Psoas muscle (tissue), 8 donors: ENCODE measurements around the gene CCDC183. TPM values are rescaled to one million over a fixed set of nuclear protein-coding genes. Genes with fewer than 3 reads are reported as not detected.
"Not testable (repeated sequence)": the region's sequence is repeated elsewhere in the genome, so short reads cannot be mapped to it uniquely, and the experiment has no call there.

ENCODE experiments used
- ATAC-seq, 4 donors: fragments of 200-7000 bp; cut with Tn5 transposase; one replicate each; pipeline ENCODE4 v1.9.1; 2020; ENCODE audit warnings: moderate library complexity in 3 of 4, mild to moderate bottlenecking in 2 of 4
- DNase-seq, 2 donors: peaks; one replicate each; pipeline ENCODE4 v3.0.0-alpha.2; 2020
- H3K27ac ChIP-seq: fragments of 200-600 bp; one replicate; pipeline ENCODE4 v1.8.0; 2022
- H3K27me3 ChIP-seq, 3 donors: fragments of 200-600 bp in 1 of 3; one replicate each; pipeline versions ENCODE4 v1.6.1 to v1.8.0; 2013 to 2022; ENCODE audit warnings: low read length in 2 of 3, mild to moderate bottlenecking in 2 of 3, moderate library complexity in 1 of 3; ENCODE audit not compliant: insufficient read depth in 3 of 3
- H3K36me3 ChIP-seq, 2 donors: fragments of 200-600 bp in 1 of 2; one replicate each; pipeline versions ENCODE4 v1.6.1 to v1.8.0; 2013 to 2022; ENCODE audit warnings: low read depth in 1 of 2, mild to moderate bottlenecking in 1 of 2, moderate library complexity in 1 of 2; ENCODE audit not compliant: insufficient read depth in 1 of 2
- H3K4me1 ChIP-seq: fragments of 200-600 bp; one replicate; pipeline ENCODE4 v1.8.0; 2022
- H3K4me3 ChIP-seq: fragments of 200-600 bp; one replicate; pipeline ENCODE4 v1.8.0; 2022; ENCODE audit warnings: mild to moderate bottlenecking
- H3K9me3 ChIP-seq: fragments of 200-600 bp; one replicate; pipeline ENCODE4 v1.8.0; 2022
- WGBS, 3 donors: extraction: QIAGEN DNeasy Blood & Tissue Kit; methylation state at CpG; one replicate each; pipeline versions ENCODE4 v1.1.6 to v1.1.7; 2013; 5-methylcytosine and 5-hydroxymethylcytosine counted together
- intact Hi-C, 2 donors: fragments of 100-400 bp; cut with DNase I; formaldehyde crosslinking; loops; one replicate each; pipeline versions ENCODE4 v1.11.0 to v1.14.2; 2022
- polyA plus RNA-seq, 3 donors: library from polyadenylated mRNA; stranded (reverse); fragments of 200-250 nt; gene quantifications; one replicate each; pipeline ENCODE4 v1.2.3, GENCODE V29; 2013
- total RNA-seq, 4 donors: library from RNA; stranded (reverse); fragmentation: NEBNext Ultra II Directional in 2 of 4; extraction: Animal tissue kit (Norgen Biotek cat#: 25700) in 2 of 4; gene quantifications; one replicate each; pipeline versions ENCODE4 v1.2.1 to v1.2.4, GENCODE V29; 2021 to 2023
- TF ChIP-seq, protein P1 (sequence below): fragments of 200-600 bp; IDR thresholded peaks from one replicate; pipeline ENCODE4 v1.8.0; 2022; ENCODE audit warnings: antibody characterized with exemption
- donor health status: healthy with polysubstance abuse.
- donor health status: DM: no; HTN: no; CAD: no; lungs with moderate emphysema.
- donor health status: Bipolar disorder and iron deficiency.
- donor health status: healthy.
- donor health status: DM: yes; HTN: yes; CAD: no.
- donor health status: DM: no; HTN: no; CAD: no.
- donor health status: DM: no; HTN: no; CAD: no.
- donor health status: DM: yes; HTN: yes; CAD: no.

Gene CCDC183
- total and polyA plus RNA-seq, 7 donors = 0.03 to 0.08 TPM; not detected in 5

DNA sequence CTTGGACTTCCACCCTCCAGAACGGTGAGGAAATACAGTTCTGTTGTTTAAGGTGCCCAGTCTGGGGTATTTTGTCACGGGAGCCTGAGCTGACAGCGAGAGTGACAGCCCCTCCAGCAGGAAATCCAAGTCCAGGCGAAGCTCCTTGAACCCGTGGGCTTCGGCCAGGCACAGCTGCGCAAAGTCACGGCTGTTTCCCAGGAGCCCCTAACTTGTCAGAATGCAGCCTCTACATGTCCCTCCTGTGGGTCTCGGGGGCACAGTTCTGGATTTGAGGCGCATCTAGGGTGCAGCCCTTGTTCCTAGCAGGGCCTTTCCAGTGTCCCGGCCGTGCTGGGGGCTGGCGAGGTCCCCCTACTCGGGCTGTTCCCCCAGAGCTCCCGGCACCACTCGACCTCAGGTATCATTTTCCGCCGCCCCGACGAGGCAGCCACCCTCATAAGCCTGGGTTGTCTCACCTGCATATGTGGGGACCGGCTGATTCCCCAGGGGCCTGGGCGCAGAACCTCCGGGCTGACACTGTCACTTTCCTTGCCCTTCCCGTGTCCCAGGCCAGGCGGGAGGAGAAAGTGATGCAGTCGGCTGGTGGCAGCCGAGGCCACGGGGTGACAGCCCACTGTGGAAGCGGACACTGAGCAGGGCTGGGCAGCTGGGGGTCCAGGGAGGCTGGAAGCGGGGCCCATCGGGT, 42.6 kb upstream of the CCDC183 start:
- TF ChIP-seq, protein P1, sequence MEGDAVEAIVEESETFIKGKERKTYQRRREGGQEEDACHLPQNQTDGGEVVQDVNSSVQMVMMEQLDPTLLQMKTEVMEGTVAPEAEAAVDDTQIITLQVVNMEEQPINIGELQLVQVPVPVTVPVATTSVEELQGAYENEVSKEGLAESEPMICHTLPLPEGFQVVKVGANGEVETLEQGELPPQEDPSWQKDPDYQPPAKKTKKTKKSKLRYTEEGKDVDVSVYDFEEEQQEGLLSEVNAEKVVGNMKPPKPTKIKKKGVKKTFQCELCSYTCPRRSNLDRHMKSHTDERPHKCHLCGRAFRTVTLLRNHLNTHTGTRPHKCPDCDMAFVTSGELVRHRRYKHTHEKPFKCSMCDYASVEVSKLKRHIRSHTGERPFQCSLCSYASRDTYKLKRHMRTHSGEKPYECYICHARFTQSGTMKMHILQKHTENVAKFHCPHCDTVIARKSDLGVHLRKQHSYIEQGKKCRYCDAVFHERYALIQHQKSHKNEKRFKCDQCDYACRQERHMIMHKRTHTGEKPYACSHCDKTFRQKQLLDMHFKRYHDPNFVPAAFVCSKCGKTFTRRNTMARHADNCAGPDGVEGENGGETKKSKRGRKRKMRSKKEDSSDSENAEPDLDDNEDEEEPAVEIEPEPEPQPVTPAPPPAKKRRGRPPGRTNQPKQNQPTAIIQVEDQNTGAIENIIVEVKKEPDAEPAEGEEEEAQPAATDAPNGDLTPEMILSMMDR = no peak

DNA sequence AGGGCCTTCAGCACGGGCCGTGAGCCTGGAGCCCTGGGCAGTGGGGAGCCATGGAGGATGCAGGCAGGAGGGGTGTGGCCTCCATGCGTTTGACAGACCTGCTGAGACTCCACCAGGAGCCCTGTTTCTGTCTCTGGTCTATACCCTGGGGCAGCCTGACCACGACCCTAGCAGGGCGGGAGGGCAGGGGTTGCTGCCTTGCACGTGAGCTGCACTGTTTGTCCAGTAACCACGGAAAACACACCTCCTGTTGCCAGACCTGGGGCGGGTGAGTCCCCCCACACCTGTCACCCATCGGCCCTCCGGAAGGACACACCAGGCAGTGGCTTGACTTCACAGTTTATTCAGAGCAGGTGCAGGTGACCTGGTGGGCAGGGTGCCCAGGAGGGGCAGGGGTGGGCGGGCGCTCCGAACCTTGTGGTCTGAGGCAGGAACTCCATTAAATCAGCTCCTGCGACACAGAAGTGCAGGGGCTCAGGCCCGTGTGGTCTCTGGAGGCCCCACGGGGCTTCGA, 42.0 kb upstream of the CCDC183 start:
- ATAC-seq (no peak), DNase-seq (no peak)
- intact Hi-C loops = no loop called here
- TF ChIP-seq, protein P1 = no peak
- Histone ChIP-seq H3K4me3 (no peak overlapping the region), H3K4me1 (peaks cover 11% of the 10 kb centered on the region), H3K27me3 (no peaks in the 10 kb centered on the region), H3K36me3 (no peaks in the 10 kb centered on the region), H3K9me3 (no peaks in the 10 kb centered on the region), H3K27ac (no peak overlapping the region)
- 72 to 82% (median 78%) methylated on average over 17 of the region's 17 CpGs for WGBS, 3 donors

More for the DNA sequence above, 42.6 kb upstream of the CCDC183 start:
- ATAC-seq (no peak), DNase-seq (no peak)
- H3K27ac ChIP-seq = no peak overlapping the region
- no peak overlapping the region for H3K4me3 ChIP-seq
- H3K4me1 ChIP-seq = peaks cover 11% of the 10 kb centered on the region
- 82 to 83% (median 82%) methylated on average over 31 of the region's 31 CpGs for WGBS, 3 donors
- H3K36me3 ChIP-seq = no peaks in the 10 kb centered on the region
- H3K9me3 ChIP-seq = no peaks in the 10 kb centered on the region
- intact Hi-C loops = no loop called here
- no peaks in the 10 kb centered on the region for H3K27me3 ChIP-seq

DNA sequence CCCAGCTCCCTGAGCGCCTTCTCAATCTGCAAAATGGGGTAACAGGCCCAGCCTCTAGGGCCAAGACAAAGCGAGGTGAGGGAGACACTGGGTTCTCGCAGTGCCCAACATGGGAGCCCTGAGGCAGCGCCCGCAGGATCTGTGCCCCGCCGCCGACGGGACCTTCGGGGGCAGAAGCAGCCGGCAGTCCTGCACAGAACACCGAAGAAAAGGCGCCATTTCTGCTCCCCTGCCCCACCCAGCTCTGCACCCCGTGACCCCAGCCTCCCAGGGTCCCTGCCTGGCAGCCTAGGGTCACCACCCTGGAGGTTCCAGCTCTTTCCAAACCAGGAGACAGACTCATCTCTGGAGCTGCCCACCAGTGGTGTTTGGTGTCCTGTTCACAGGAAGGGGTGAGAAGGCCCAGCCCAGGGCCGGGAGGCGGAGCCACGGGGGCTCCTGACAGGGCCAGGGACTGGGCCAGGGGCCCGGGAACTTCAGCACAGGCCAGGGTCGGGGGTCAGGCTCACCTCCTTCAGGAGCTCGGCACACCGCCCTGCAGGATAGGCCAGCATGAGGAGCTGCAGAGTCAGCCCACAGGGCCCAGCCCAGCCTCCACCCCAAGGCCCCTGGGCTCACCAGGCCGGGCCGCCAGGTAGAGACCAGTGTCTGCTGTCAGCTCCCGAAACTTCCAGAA, 41.4 kb upstream of the CCDC183 start:
- intact Hi-C loops = no loop called here
- H3K27me3 ChIP-seq = no peaks in the 10 kb centered on the region
- 76 to 86% (median 82%) methylated on average over 21 to 24 of the region's 24 CpGs for WGBS, 3 donors
- no peak for DNase-seq
- no peak overlapping the region for H3K27ac ChIP-seq
- TF ChIP-seq, protein P1 = no peak
- no peak overlapping the region for H3K4me3 ChIP-seq
- ATAC-seq = no peak
- H3K4me1 ChIP-seq = peaks cover 11% of the 10 kb centered on the region
- no peaks in the 10 kb centered on the region for H3K9me3 ChIP-seq
- H3K36me3 ChIP-seq = no peaks in the 10 kb centered on the region

DNA sequence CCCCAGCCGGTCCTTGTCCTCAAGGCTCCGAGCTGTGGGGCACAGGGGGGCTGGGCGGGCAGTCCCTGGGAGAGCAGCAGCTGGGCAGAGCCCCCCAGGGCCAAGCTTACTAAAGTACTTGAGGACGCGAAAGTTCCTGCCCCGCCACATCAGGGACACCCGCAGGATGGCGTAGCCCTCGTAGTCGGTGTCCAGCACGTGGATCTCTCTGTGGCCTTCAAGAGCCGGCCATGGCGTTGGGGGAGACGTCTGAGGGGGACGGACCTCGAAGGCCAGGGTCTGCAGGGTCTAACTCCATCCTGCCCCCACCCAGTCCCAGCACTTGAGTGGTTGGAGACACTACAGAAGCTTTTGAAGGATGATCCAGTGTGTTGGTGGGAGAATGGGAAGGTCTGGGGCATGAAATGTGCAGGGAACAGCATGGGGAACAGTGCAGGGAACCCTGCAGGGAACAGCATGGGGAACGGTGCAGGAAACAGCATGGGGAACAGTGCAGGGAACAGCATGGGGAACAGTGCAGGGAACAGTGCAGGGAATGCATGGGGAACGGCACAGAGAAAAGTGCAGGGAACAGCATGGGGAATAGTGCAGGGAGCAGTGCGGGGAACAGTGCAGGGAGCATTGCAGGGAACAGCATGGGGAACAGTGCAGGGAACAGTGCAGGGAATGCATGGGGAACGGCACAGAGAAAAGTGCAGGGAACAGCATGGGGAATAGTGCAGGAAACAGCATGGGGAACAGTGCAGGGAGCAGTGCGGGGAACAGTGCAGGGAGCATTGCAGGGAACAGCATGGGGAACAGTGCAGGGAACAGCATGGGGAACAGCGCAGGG, 40.6 kb upstream of the CCDC183 start:
- H3K9me3 ChIP-seq, intact Hi-C loops, H3K27me3 ChIP-seq, H3K27ac ChIP-seq, ATAC-seq, H3K4me3 ChIP-seq, H3K36me3 ChIP-seq, DNase-seq: not testable (repeated sequence)
- peaks cover 11% of the 10 kb centered on the region for H3K4me1 ChIP-seq
- 89 to 94% (median 92%) methylated on average over 22 of the region's 22 CpGs for WGBS, 3 donors

DNA sequence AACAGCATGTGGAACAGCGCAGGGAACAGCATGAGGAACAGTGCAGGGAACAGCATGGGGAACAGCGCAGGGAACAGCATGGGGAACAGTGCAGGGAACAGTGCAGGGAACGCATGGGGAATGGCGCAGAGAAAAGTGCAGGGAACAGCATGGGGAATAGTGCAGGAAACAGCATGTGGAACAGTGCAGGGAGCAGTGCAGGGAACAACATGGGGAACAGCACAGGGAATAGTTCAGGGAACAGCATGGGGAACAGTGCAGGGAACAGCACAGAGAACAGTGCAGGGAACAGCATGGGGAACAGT, 40.1 kb upstream of the CCDC183 start:
- WGBS, 3 donors = 99 to 100% (median 100%) methylated on average over 4 of the region's 4 CpGs
- Histone ChIP-seq H3K4me3 (no peak overlapping the region), H3K36me3 (no peaks in the 10 kb centered on the region), H3K27ac (no peak overlapping the region), H3K4me1 (peaks cover 11% of the 10 kb centered on the region), H3K9me3 (no peaks in the 10 kb centered on the region), H3K27me3 (no peaks in the 10 kb centered on the region)
- ATAC-seq (no peak), DNase-seq (no peak)
- intact Hi-C loops = no loop called here
- TF ChIP-seq, protein P1 = no peak
